Adipocyte (in vitro differentiated cells): ENCODE data around the gene BEAN1.

Experiments used
- DNase-seq: peaks from one replicate; pipeline ENCODE4 v3.0.0-alpha.2; 2015; ENCODE audit warnings: low read depth
- H3K27me3 ChIP-seq: replicated peaks from 2 replicates; pipeline ENCODE4 v1.7.0; 2013; ENCODE audit warnings: mild to moderate bottlenecking, low read length, moderate library complexity; ENCODE audit not compliant: control insufficient read depth, insufficient read depth
- H3K36me3 ChIP-seq: 2 replicates; pipeline ENCODE4 v1.7.0; 2013; ENCODE audit warnings: low read length, mild to moderate bottlenecking, moderate library complexity; ENCODE audit not compliant: control insufficient read depth, insufficient read depth, severe bottlenecking
- H3K4me1 ChIP-seq: 2 replicates; pipeline ENCODE4 v1.7.0; 2013; ENCODE audit warnings: mild to moderate bottlenecking, low read length, moderate library complexity; ENCODE audit not compliant: control insufficient read depth, insufficient read depth
- H3K4me3 ChIP-seq: 2 replicates; pipeline ENCODE4 v1.7.0; 2013; ENCODE audit warnings: mild to moderate bottlenecking, low read length, moderate library complexity
- H3K9ac ChIP-seq: 2 replicates; pipeline ENCODE4 v1.7.0; 2013; ENCODE audit warnings: mild to moderate bottlenecking, low read length, moderate library complexity
- H3K9me3 ChIP-seq: 2 replicates; pipeline ENCODE4 v1.7.0; 2013; ENCODE audit warnings: mild to moderate bottlenecking, low read length, moderate library complexity; ENCODE audit not compliant: control insufficient read depth

BEAN1 gene

GRCh38 chr16:66515596-66516508 is 88.8 kb downstream of the BEAN1 start:
- peak; percentile 40 for DNase-seq

GRCh38 chr16:66516509-66516807 is 89.4 kb downstream of the BEAN1 start:
- peaks cover 45% of the 10 kb centered on the region for H3K4me1 ChIP-seq
- H3K4me3 ChIP-seq, result peak overlapping the region; percentile 4
- no peaks in the 10 kb centered on the region for H3K9me3 ChIP-seq
- H3K27me3 ChIP-seq, result no peaks in the 10 kb centered on the region
- peaks cover 13% of the 10 kb centered on the region for H3K36me3 ChIP-seq
- peak overlapping the region; percentile 76 for H3K9ac ChIP-seq
- no peak for DNase-seq

More at GRCh38 chr16:66515596-66516508, 88.8 kb downstream of the BEAN1 start:
- Histone ChIP-seq H3K4me1 (peaks cover 51% of the 10 kb centered on the region), H3K9me3 (no peaks in the 10 kb centered on the region), H3K36me3 (peaks cover 11% of the 10 kb centered on the region), H3K4me3 (peak overlapping the region; percentile 4), H3K27me3 (no peaks in the 10 kb centered on the region), H3K9ac (peak overlapping the region; percentile 76)

GRCh38 chr16:66516808-66517585 is 89.9 kb downstream of the BEAN1 start:
- Histone ChIP-seq H3K36me3 (peaks cover 18% of the 10 kb centered on the region), H3K9ac (peak overlapping the region; percentile 88), H3K4me3 (peak overlapping the region; percentile 72), H3K27me3 (no peaks in the 10 kb centered on the region), H3K9me3 (no peaks in the 10 kb centered on the region), H3K4me1 (peaks cover 45% of the 10 kb centered on the region)
- peak; percentile 95 for DNase-seq

- H3K9ac ChIP-seq, result peak overlapping the region; percentile 88
- H3K9me3 ChIP-seq, result no peaks in the 10 kb centered on the region
- no peak for DNase-seq
- H3K27me3 ChIP-seq, result no peaks in the 10 kb centered on the region
- peak overlapping the region; percentile 72 for H3K4me3 ChIP-seq
- H3K36me3 ChIP-seq, result peaks cover 18% of the 10 kb centered on the region
- H3K4me1 ChIP-seq, result peaks cover 43% of the 10 kb centered on the region
Observed at GRCh38 chr16:66517586-66518263, 90.6 kb downstream of the BEAN1 start.

DNA sequence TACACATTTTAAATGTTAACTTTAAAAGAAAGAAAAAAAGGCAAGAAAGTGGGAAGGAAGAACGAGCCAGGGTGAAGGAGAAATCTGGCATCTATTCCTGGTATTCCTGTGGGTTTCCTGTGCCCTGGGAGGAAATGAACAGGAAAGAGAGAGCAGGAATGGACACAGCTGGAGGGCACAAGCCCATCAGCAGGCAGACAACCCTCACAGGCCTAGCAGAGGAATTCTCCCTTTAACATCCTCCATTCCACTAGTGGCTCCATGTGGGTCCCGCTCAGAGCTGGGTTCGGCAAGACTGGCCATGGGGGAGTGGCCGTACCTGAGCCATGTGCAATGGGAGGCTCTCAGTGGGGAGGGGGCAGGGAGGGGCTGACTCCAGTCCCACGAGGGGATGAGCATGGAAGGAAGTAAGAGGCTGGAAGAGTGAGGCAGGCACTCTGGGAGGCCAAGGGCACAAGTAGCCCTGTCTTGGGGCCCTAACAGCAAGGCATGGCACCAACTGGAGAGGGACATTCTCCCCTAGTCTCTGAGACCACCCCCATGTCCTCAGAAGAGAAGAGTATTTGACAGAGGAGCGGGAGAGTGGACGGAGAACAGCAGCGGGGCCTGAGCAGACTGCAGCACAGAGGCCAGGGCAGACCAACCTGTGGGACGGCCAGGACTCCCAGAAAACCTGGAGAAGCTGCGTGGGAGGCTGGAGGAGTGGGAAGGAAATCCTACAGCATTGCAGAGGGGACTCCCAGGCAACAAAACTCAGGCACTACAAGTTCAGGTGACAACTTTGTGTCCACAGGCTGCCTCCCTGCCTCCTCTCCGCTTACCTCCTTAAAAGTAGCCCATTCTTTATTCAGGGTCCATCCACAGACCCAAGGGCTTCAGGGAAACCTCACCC is 92.6 kb downstream of the BEAN1 start:
- Histone ChIP-seq H3K27me3 (no peaks in the 10 kb centered on the region), H3K9me3 (no peaks in the 10 kb centered on the region), H3K4me3 (no peak overlapping the region), H3K9ac (no peak overlapping the region), H3K36me3 (peaks cover 18% of the 10 kb centered on the region), H3K4me1 (peaks cover 44% of the 10 kb centered on the region)
- no peak for DNase-seq

DNA sequence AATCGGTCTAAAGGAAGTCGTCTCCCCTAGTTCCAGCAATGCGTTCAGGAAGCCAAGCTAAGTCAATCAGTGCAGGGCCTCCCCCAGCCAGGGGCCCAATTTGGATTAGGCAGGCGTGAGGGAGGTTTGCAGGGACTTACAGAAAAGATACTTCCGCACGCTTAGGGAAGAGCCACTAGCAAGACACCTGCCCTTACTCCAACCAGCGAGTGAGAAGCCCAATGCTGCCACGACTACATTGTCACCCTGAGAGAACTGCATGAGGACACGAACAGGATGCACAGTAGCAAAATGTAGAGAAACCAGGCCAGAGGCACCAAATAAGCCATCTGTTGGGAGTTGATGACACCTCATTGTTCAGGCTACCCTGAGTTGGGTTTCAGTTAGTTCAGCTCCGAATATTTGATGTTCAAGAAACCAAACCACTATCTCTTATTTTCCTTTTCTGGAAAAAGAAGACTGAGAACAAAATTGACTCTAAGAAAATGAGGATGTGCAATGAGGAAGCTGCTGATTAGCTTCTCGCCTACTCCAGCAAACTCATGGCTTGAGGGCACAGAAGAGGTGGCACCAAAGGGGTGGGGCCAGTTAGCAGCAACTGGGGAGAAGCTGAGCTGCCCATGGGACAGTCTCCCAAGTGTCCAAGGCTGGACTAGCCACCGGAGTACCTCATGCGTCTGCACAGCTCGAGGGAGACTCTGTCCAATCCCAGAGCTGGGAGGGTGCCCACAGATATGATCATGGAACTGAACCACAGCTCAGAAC is 93.5 kb downstream of the BEAN1 start:
- no peak for DNase-seq
- H3K4me1 ChIP-seq, result peaks cover 40% of the 10 kb centered on the region
- no peak overlapping the region for H3K9ac ChIP-seq
- H3K4me3 ChIP-seq, result no peak overlapping the region
- no peaks in the 10 kb centered on the region for H3K9me3 ChIP-seq
- peaks cover 20% of the 10 kb centered on the region for H3K36me3 ChIP-seq
- no peaks in the 10 kb centered on the region for H3K27me3 ChIP-seq

DNA sequence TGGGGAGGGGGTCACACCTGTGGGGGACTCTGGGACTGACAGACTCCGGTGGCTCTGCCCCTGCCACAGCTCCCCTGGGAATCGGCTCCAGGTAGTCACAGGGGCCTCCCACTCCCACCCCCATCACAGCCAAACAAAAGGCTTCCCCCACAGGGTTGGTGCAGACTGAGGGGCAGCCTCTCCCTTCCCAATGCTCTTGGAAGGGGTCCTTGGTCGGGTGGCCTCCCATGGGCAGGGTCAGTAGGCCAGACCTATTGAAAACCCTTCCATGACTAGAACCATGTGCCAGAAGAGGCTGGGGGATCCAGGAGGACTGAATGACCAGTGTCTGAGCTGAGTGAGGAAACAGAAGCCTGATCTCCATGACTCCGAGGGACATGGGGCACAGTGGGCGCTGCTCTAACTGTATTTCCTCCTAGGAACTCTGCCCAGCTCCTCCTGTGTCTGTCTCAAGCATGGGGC is 94.2 kb downstream of the BEAN1 start:
- Histone ChIP-seq H3K4me3 (no peak overlapping the region), H3K9me3 (no peaks in the 10 kb centered on the region), H3K9ac (no peak overlapping the region), H3K27me3 (no peaks in the 10 kb centered on the region), H3K4me1 (peaks cover 34% of the 10 kb centered on the region), H3K36me3 (peaks cover 27% of the 10 kb centered on the region)
- no peak for DNase-seq

DNA sequence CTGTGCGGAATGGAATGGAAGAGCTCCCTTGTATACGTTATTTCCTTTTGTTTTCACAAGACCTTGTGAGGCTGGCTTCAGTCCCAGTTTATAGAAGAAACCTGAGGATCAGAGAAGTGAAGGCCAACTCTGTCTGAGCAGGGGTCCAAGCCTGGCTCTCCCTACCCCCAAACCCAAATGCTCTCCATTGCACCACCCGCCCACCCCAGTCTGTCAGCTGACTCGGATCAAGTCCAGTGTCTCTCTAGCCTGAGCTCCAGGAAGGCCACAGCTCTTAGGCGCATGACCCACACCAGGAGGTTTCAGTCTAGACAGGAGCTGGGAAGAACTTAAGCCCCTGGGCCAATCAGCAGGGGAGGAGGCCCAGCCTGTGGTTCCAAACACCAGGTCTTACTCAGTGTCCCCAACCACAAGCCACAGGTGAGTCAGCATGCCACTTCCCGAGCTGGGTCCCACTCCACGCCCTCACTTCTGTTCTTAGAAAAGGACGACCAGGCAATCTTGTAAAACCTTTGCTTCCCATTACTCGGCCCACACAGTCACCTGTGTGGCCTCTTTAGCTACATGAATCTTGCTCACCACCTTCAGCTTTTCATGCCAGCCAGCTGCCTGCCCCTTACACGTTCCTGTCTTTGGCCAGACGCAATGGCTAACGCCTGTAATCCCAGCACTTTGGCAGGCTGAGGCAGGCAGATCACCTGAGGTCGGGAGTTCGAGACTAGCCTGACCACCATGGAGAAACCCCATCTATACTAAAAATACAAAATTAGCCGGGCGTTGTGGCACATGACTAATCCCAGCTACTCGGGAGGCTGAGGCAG is 95.1 kb downstream of the BEAN1 start:
- H3K9me3 ChIP-seq, result no peaks in the 10 kb centered on the region
- no peaks in the 10 kb centered on the region for H3K27me3 ChIP-seq
- peak; percentile 37 for DNase-seq
- H3K4me3 ChIP-seq, result no peak overlapping the region
- no peak overlapping the region for H3K9ac ChIP-seq
- H3K36me3 ChIP-seq, result peaks cover 35% of the 10 kb centered on the region
- H3K4me1 ChIP-seq, result peaks cover 31% of the 10 kb centered on the region

DNA sequence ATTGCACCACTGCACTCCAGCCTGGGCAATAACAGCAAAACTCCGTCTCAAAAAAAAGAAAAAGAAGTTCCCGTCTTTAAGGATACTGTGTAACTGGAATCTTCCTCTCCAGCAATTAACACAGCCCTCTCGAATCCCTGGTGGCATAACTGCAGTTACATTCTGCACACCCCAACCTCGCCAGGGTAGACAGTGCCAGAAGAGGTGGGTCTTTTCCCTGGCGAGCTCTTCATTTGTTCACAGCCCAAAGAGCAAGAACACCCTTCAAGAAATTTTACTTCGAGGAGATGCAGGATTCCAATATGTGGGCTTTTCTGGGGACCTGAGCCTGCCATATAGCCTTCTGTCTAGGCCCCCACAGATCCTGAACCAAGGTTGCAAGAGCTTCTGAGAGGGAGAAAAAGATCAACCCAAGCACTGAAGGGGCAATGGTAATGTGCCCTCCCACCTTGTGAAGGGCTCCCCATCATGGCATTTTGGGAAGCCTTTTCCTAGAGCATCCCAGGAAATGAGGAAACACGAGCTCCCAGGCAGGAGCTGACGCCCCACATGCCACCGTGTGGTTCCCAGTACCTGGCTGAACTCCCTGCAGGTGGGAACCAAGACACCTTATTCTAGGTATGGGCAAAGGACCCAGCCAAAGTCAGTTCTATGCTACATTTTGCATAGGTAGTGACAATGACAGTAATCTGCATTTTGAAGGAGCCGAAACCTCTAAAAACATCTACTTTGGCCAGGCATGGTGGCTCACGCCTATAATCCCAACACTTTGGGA is 95.9 kb downstream of the BEAN1 start:
- Histone ChIP-seq H3K36me3 (peaks cover 43% of the 10 kb centered on the region), H3K27me3 (no peaks in the 10 kb centered on the region), H3K4me1 (peaks cover 23% of the 10 kb centered on the region), H3K9me3 (no peaks in the 10 kb centered on the region), H3K9ac (no peak overlapping the region), H3K4me3 (no peak overlapping the region)
- no peak for DNase-seq
